Measurements from ENCODE around the gene LACC1. TPM values are rescaled to one million over a fixed set of nuclear protein-coding genes. Genes with fewer than 3 reads are reported as not detected.

The LACC1 gene
- total RNA-seq, 1 experiment from 2014 or later = 3.7 TPM

- Mint-ChIP-seq H3K27me3 (ENCODE audit: low read depth) (no peaks in the 10 kb centered on the region), H3K9me3 (no peaks in the 10 kb centered on the region; a peak in 1 of 5 replicates), H3K27ac (no peak overlapping the region), H3K4me3 (no peak overlapping the region), H3K36me3 (ENCODE audit: insufficient read depth in 1 of 3, low read depth in 3 of 3) (no peaks in the 10 kb centered on the region; a peak in 1 of 7 replicates), H3K4me1 (peaks cover 19 to 23% of the 10 kb centered on the region in 2 experiments)
- Histone ChIP-seq H3K9ac (ENCODE audit: extremely low read depth, insufficient read length, low read length) (no peak overlapping the region), H2AK5ac (ENCODE audit: insufficient read length, low read length) (no peak overlapping the region), H2BK5ac (ENCODE audit: insufficient read length, low read length) (no peak overlapping the region), H4K20me1 (ENCODE audit: control insufficient read depth, insufficient read depth, insufficient read length) (no peaks in the 10 kb centered on the region), H3K4me2 (ENCODE audit: insufficient read depth, insufficient read length, low read length) (no peak overlapping the region), H3K27me3 (ENCODE audit: insufficient read depth, low read length) (no peaks in the 10 kb centered on the region), H3K23me2 (ENCODE audit: insufficient read length, low read depth, low read length, poor library complexity, severe bottlenecking) (peaks cover 5% of the 10 kb centered on the region), H4K91ac (ENCODE audit: insufficient read length, low read depth, low read length) (no peak overlapping the region), H3T11ph (ENCODE audit: low read length) (no peak overlapping the region), H3K79me2 (ENCODE audit: insufficient read depth, low read length) (no peaks in the 10 kb centered on the region), H3K14ac (ENCODE audit: insufficient read depth, low read length) (no peak overlapping the region), H3K4me1 (ENCODE audit: insufficient read depth, low read length) (peaks cover 4% of the 10 kb centered on the region), H3K79me1 (ENCODE audit: insufficient read depth, low read depth, low read length, poor library complexity, severe bottlenecking) (no peaks in the 10 kb centered on the region), H3K4ac (ENCODE audit: low read depth, low read length) (no peak overlapping the region), H2BK15ac (ENCODE audit: low read depth, low read length) (no peak overlapping the region), H3K18ac (ENCODE audit: insufficient read length, low read depth, low read length) (no peak overlapping the region), H4K5ac (ENCODE audit: insufficient read length, low read depth, low read length) (no peak overlapping the region), H2BK120ac (ENCODE audit: low read depth, low read length, poor library complexity, severe bottlenecking) (no peak overlapping the region), H2BK12ac (ENCODE audit: insufficient read length, low read depth, low read length) (no peak overlapping the region), H2BK20ac (ENCODE audit: low read depth, low read length, poor library complexity, severe bottlenecking) (no peak overlapping the region), H3K27ac (ENCODE audit: insufficient read length, low read depth, low read length) (no peak overlapping the region), H3K56ac (ENCODE audit: insufficient read length, low read depth, low read length) (no peak overlapping the region), H3K9me3 (ENCODE audit: control insufficient read depth, low read depth, low read length) (no peaks in the 10 kb centered on the region), H3K23ac (ENCODE audit: insufficient read length, low read depth, low read length) (no peak overlapping the region), H4K8ac (replicated peaks; ENCODE audit: insufficient read length, low read depth, low read length) (no peak overlapping the region), H2AFZ (ENCODE audit: low read length) (no peak overlapping the region)
- peak; percentile 69 for TF ChIP-seq CTCF (conservative IDR thresholded peaks at IDR 0.05)
- WGBS (ENCODE audit: extremely low coverage, insufficient read length, low lambda C conversion rate) = no CpG with 5 or more reads among the region's 2 CpGs
- DNase-seq = no peak
These were observed 5.1 kb upstream of the LACC1 start for GRCh38 chr13:43874504-43875092.

Data from H9 (cell line).